HepG2 (cell line): ENCODE results near the gene HOXA7. TPM values are rescaled to one million over a fixed set of nuclear protein-coding genes. Genes with fewer than 3 reads are reported as not detected.
A peak's percentile ranks its signal among the peaks of the same experiment; 100 is the strongest.

Experiments used
- AGO1 ChIP-seq: fragments of 200-400 bp; formaldehyde crosslinking; IDR thresholded peaks from 2 replicates; pipeline ENCODE4 v1.6.1; 2017; ENCODE audit warnings: mild to moderate bottlenecking, low read depth, low read length, moderate library complexity; ENCODE audit not compliant: poor library complexity, severe bottlenecking
- BCL6 ChIP-seq: IDR thresholded peaks from 2 replicates; pipeline ENCODE4 v1.6.1; 2016; ENCODE audit warnings: missing genetic modification reagents, missing compliant biosample characterization
- GATAD2A ChIP-seq: IDR thresholded peaks from 2 replicates; pipeline ENCODE4 v1.6.1; 2016
- GLI4 ChIP-seq: sonication (generic); formaldehyde crosslinking; IDR thresholded peaks from 2 replicates; pipeline ENCODE4 v1.5.1; 2020; ENCODE audit warnings: missing genetic modification reagents, mild to moderate bottlenecking, moderate library complexity, borderline replicate concordance
- JDP2 ChIP-seq: sonication (generic); formaldehyde crosslinking; IDR thresholded peaks from 2 replicates; pipeline ENCODE4 v1.8.1; 2022; ENCODE audit warnings: missing genetic modification reagents, borderline replicate concordance
- KLF6 ChIP-seq: IDR thresholded peaks from 2 replicates; pipeline ENCODE4 v1.8.0; 2016; ENCODE audit warnings: missing biosample characterization, missing genetic modification reagents
- POLR2AphosphoS2 ChIP-seq: IDR thresholded peaks from 2 replicates; pipeline ENCODE4 v1.6.1; 2011; ENCODE audit warnings: low read depth, low read length, improper control_type of control experiment
- RAD51 ChIP-seq: fragments of 450-650 bp; IDR thresholded peaks from 2 replicates; pipeline ENCODE4 v1.6.1; 2016; ENCODE audit warnings: borderline replicate concordance
- SAFB2 ChIP-seq: sonication (generic); formaldehyde crosslinking; IDR thresholded peaks from 2 replicates; pipeline ENCODE4 v1.5.1; 2020; ENCODE audit warnings: missing genetic modification reagents, low read depth, mild to moderate bottlenecking, borderline replicate concordance
- SALL2 ChIP-seq: sonication (generic); formaldehyde crosslinking; IDR thresholded peaks from 2 replicates; pipeline ENCODE4 v1.8.1; 2023; ENCODE audit warnings: mild to moderate bottlenecking, missing genetic modification reagents, inconsistent platforms
- SAP130 ChIP-seq: IDR thresholded peaks from 2 replicates; pipeline ENCODE4 v1.6.1; 2016; ENCODE audit warnings: low read depth
- SETDB1 ChIP-seq: sonication (generic); formaldehyde crosslinking; IDR thresholded peaks from 2 replicates; pipeline ENCODE4 v1.5.1; 2020; ENCODE audit warnings: missing genetic modification reagents, mild to moderate bottlenecking, borderline replicate concordance
- SP1 ChIP-seq, 2 experiments: fragments of 450-650 bp in 1 of 2; sonication (generic) in 1 of 2; formaldehyde crosslinking in 1 of 2; IDR thresholded peaks; 2 replicates each; pipeline versions ENCODE4 v1.4.0 to v1.6.1; 2016 to 2020; ENCODE audit warnings: missing genetic modification reagents in 1 of 2
- ZFP62 ChIP-seq: sonication (generic); formaldehyde crosslinking; IDR thresholded peaks from 2 replicates; pipeline ENCODE4 v1.4.0; 2020; ENCODE audit warnings: missing genetic modification reagents
- ZNF256 ChIP-seq: sonication (generic); formaldehyde crosslinking; conservative IDR thresholded peaks from 2 replicates; pipeline ENCODE4 v1.4.0; 2020; ENCODE audit warnings: missing genetic modification reagents
- ZNF333 ChIP-seq: sonication (generic); formaldehyde crosslinking; IDR thresholded peaks from 2 replicates; pipeline ENCODE4 v1.4.0; 2020; ENCODE audit warnings: mild to moderate bottlenecking, missing genetic modification reagents, borderline replicate concordance
- ZNF572 ChIP-seq: sonication (generic); formaldehyde crosslinking; IDR thresholded peaks from 2 replicates; pipeline ENCODE4 v1.5.1; 2020; ENCODE audit warnings: mild to moderate bottlenecking, missing genetic modification reagents
- ZNF629 ChIP-seq: sonication (generic); formaldehyde crosslinking; conservative IDR thresholded peaks from 2 replicates; pipeline ENCODE4 v1.5.0; 2020; ENCODE audit warnings: missing genetic modification reagents
- polyA plus RNA-seq, 8 experiments: library from polyadenylated mRNA; depleted of rRNA in 3 of 8; stranded (reverse) in 7 of 8; unstranded in 1 of 8; fragments of >200 nt; fragmentation: Illumina TruSeq in 4 of 8; extraction: Trizol in 4 of 8; gene quantifications; 2 replicates each; pipeline versions ENCODE4 v1.2.1 to v1.2.3, GENCODE V29; 2011 to 2016; ENCODE audit warnings: low read depth in 4 of 8, missing spikeins in 1 of 8, mixed read lengths in 1 of 8; ENCODE audit not compliant: insufficient read depth in 1 of 8
- total RNA-seq, 5 experiments: library from RNA; depleted of rRNA; stranded (reverse); fragments of >200 nt; fragmentation: Illumina TruSeq; extraction: Trizol; gene quantifications; 2 replicates each; pipeline ENCODE4 v1.2.3, GENCODE V29; 2016; ENCODE audit warnings: low read depth in 1 of 5
- TF ChIP-seq, protein P1 (sequence below): IDR thresholded peaks from 2 replicates; pipeline ENCODE4 v1.6.1; 2016; ENCODE audit warnings: low read depth
- TF ChIP-seq, protein P2 (sequence below): sonication (generic); formaldehyde crosslinking; IDR thresholded peaks from 2 replicates; pipeline ENCODE4 v1.4.0; 2020; ENCODE audit warnings: missing genetic modification reagents
- TF ChIP-seq, protein P3 (sequence below): sonication (generic); formaldehyde crosslinking; IDR thresholded peaks from 2 replicates; pipeline ENCODE4 v1.8.1; 2023; ENCODE audit warnings: mild to moderate bottlenecking, inconsistent platforms, moderate library complexity, missing genetic modification reagents, borderline replicate concordance
- TF ChIP-seq, protein P4 (sequence below): sonication (generic); formaldehyde crosslinking; IDR thresholded peaks from 2 replicates; pipeline ENCODE4 v1.8.1; 2023; ENCODE audit warnings: mild to moderate bottlenecking, missing genetic modification reagents
- TF ChIP-seq, protein P5 (sequence below): sonication (generic); formaldehyde crosslinking; IDR thresholded peaks from 2 replicates; pipeline ENCODE4 v1.8.1; 2023; ENCODE audit warnings: mild to moderate bottlenecking, missing genetic modification reagents

Gene HOXA7
- total and polyA plus RNA-seq, 2 of the 13 experiments (the other 11 are each of a cell fraction or from before 2014, with no cell fraction given) = 0.05 TPM; not detected in 1

DNA sequence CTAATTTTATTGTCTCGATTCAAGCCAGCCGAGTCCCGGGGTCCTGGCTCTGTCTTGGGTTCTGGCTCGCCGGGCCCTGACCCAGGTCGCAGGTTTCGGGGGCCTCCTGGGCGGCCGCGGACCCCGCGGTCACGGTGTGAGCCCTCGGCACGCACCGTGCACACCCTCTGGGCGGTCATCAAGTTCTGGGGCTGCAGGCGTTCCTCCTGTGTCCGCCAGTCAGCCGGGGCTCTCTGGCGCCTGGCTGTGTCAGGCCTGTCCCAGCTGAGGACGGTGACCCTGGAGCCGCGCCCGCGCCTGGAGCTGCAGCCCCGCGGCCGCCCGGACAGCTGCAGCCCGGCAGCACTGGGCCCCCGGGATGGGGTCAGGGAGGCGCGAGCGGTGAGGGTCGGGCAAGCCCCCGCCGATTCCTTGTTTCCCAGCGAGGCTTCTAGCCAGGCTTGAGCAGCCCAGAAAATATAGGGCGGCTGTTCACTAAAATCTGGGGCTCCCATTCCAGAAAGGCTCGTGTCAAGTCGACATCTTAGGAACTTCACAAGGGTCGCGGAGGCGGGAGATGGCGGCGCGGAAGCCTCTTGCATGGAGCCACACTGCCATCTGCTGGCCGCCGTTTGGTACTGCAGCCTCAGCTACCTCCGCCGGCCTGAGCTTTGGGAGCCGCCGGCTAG, 4.2 kb upstream of the HOXA7 start (continued):
- TF ChIP-seq POLR2AphosphoS2 (no peak), SAFB2 (no peak), ZFP62 (CRISPR knock-in tag) (no peak), JDP2 (CRISPR knock-in tag) (no peak), SALL2 (CRISPR knock-in tag) (no peak), SETDB1 (CRISPR knock-in tag) (no peak), ZNF256 (CRISPR knock-in tag) (no peak), ZNF333 (0 out of 2 replicates have a peak, but pooled peaks have one; percentile 63), SAP130 (CRISPR knock-in tag) (peak; percentile 42), ZNF572 (CRISPR knock-in tag) (no peak), RAD51 (no peak), AGO1 (no peak), KLF6 (CRISPR knock-in tag) (no peak), SP1 (IDR thresholded peaks at IDR 0.05) (no peak), SP1 (CRISPR knock-in tag; IDR thresholded peaks at IDR 0.05) (no peak), GLI4 (CRISPR knock-in tag) (no peak), BCL6 (CRISPR knock-in tag) (no peak), GATAD2A (CRISPR knock-in tag) (peak; percentile 44), ZNF629 (no peak)
- TF ChIP-seq, protein P1, sequence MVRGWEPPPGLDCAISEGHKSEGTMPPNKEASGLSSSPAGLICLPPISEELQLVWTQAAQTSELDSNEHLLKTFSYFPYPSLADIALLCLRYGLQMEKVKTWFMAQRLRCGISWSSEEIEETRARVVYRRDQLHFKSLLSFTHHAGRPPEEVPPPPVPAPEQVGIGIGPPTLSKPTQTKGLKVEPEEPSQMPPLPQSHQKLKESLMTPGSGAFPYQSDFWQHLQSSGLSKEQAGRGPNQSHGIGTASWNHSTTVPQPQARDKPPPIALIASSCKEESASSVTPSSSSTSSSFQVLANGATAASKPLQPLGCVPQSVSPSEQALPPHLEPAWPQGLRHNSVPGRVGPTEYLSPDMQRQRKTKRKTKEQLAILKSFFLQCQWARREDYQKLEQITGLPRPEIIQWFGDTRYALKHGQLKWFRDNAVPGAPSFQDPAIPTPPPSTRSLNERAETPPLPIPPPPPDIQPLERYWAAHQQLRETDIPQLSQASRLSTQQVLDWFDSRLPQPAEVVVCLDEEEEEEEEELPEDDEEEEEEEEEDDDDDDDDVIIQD = no peak
- TF ChIP-seq, protein P2, sequence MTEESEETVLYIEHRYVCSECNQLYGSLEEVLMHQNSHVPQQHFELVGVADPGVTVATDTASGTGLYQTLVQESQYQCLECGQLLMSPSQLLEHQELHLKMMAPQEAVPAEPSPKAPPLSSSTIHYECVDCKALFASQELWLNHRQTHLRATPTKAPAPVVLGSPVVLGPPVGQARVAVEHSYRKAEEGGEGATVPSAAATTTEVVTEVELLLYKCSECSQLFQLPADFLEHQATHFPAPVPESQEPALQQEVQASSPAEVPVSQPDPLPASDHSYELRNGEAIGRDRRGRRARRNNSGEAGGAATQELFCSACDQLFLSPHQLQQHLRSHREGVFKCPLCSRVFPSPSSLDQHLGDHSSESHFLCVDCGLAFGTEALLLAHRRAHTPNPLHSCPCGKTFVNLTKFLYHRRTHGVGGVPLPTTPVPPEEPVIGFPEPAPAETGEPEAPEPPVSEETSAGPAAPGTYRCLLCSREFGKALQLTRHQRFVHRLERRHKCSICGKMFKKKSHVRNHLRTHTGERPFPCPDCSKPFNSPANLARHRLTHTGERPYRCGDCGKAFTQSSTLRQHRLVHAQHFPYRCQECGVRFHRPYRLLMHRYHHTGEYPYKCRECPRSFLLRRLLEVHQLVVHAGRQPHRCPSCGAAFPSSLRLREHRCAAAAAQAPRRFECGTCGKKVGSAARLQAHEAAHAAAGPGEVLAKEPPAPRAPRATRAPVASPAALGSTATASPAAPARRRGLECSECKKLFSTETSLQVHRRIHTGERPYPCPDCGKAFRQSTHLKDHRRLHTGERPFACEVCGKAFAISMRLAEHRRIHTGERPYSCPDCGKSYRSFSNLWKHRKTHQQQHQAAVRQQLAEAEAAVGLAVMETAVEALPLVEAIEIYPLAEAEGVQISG = no peak; the same call in 1 of the 2 replicates
- TF ChIP-seq, protein P3, sequence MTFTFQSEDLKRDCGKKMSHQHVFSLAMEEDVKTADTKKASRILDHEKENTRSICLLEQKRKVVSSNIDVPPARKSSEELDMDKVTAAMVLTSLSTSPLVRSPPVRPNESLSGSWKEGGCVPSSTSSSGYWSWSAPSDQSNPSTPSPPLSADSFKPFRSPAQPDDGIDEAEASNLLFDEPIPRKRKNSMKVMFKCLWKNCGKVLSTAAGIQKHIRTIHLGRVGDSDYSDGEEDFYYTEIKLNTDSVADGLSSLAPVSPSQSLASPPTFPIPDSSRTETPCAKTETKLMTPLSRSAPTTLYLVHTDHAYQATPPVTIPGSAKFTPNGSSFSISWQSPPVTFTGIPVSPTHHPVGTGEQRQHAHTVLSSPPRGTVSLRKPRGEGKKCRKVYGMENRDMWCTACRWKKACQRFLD (CRISPR knock-in tag) = 0 out of 2 replicates have a peak, but pooled peaks have one; percentile 48
- TF ChIP-seq, protein P4, sequence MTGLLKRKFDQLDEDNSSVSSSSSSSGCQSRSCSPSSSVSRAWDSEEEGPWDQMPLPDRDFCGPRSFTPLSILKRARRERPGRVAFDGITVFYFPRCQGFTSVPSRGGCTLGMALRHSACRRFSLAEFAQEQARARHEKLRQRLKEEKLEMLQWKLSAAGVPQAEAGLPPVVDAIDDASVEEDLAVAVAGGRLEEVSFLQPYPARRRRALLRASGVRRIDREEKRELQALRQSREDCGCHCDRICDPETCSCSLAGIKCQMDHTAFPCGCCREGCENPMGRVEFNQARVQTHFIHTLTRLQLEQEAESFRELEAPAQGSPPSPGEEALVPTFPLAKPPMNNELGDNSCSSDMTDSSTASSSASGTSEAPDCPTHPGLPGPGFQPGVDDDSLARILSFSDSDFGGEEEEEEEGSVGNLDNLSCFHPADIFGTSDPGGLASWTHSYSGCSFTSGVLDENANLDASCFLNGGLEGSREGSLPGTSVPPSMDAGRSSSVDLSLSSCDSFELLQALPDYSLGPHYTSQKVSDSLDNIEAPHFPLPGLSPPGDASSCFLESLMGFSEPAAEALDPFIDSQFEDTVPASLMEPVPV (CRISPR knock-in tag) = no peak
- TF ChIP-seq, protein P5, sequence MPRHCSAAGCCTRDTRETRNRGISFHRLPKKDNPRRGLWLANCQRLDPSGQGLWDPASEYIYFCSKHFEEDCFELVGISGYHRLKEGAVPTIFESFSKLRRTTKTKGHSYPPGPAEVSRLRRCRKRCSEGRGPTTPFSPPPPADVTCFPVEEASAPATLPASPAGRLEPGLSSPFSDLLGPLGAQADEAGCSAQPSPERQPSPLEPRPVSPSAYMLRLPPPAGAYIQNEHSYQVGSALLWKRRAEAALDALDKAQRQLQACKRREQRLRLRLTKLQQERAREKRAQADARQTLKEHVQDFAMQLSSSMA (CRISPR knock-in tag) = no peak
